ENCODE measurements around the gene HSD3B7.

HSD3B7 gene

DNA sequence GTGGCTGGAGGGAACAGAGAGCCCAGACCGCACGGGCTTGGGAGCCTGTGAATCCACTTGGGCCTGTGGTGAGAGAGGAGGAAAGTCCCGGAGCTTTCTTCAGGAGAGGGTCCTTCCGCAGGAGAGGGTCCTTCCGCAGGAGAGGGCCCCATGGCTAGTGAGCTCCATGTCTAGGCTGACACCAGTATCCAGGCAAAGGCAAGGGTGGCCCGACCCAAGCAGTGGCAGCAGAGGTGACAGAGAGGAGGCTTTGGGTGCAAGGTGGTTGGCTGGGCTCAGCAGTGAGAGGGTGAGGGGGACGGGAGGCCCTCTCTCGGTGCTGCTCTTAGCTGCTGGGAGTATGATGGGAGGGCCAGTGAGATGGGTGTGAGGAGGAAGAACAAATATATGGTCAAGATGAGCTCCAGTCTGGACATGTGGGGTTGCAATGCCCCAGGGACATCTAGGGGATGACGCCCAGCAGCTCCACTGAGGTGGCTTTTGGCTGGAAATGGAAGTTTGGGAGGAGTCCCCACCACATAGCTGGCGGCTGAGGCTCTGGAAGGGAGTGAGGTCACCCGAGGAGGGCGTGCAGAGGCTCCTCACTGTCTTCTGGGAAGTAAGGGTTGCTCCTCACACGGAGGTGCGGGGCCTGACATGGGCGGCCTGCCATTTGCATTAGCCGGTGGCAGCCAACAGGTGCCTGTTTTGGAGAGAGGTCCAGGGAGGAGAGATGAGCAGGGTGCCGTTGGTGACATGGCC is 2.3 kb upstream of the HSD3B7 start:
- Histone ChIP-seq H3K4me1 (ENCODE audit: insufficient read depth, poor library complexity, severe bottlenecking) (no peaks in the 10 kb centered on the region), H3K36me3 (ENCODE audit: low read depth) (peaks cover 31% of the 10 kb centered on the region), H3K9me3 (ENCODE audit: severe bottlenecking) (no peaks in the 10 kb centered on the region), H3K27me3 (ENCODE audit: insufficient read depth, poor library complexity, severe bottlenecking) (no peaks in the 10 kb centered on the region), H3K27ac (ENCODE audit: poor library complexity, severe bottlenecking) (no peak overlapping the region), H3K4me3 (ENCODE audit: severe bottlenecking) (no peak overlapping the region)
- ATAC-seq (ENCODE audit: low read depth) (no peak), DNase-seq (ENCODE audit: low spot score) (no peak)
- TF ChIP-seq, protein P1, sequence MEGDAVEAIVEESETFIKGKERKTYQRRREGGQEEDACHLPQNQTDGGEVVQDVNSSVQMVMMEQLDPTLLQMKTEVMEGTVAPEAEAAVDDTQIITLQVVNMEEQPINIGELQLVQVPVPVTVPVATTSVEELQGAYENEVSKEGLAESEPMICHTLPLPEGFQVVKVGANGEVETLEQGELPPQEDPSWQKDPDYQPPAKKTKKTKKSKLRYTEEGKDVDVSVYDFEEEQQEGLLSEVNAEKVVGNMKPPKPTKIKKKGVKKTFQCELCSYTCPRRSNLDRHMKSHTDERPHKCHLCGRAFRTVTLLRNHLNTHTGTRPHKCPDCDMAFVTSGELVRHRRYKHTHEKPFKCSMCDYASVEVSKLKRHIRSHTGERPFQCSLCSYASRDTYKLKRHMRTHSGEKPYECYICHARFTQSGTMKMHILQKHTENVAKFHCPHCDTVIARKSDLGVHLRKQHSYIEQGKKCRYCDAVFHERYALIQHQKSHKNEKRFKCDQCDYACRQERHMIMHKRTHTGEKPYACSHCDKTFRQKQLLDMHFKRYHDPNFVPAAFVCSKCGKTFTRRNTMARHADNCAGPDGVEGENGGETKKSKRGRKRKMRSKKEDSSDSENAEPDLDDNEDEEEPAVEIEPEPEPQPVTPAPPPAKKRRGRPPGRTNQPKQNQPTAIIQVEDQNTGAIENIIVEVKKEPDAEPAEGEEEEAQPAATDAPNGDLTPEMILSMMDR (IDR thresholded peaks at IDR 0.05; ENCODE audit: poor library complexity, severe bottlenecking): no peak

DNA sequence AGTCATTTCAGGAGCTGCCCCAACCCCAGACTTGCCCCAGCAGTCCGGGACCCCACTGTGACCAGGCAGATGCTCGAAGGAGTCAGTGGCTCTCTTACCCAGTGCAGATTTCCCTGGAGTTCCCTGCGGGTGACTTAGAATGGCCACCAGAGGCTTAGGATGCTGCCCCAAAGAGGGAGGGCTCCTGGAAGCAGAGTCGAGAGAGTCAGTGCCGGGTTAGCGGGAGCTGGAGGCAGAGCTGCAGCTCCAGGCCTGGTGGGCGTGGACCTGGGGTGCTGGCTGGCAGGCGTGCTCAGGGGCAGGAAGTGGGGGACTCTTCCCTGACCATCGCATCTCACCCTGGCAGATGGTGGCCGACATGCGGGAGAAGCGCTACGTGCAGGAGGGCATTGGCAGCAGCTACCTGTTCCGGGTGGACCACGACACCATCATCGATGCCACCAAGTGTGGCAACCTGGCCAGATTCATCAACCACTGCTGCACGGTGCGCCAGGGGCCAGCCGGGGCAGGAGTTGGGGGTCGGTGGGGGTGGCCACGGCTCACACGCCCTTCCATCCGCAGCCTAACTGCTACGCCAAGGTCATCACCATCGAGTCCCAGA is 1.6 kb upstream of the HSD3B7 start:
- Histone ChIP-seq H3K27ac (ENCODE audit: poor library complexity, severe bottlenecking) (no peak overlapping the region), H3K4me1 (ENCODE audit: insufficient read depth, poor library complexity, severe bottlenecking) (no peaks in the 10 kb centered on the region)

GRCh38 chr16:30983898-30984610 is 953 bp upstream of the HSD3B7 start:
- ATAC-seq (ENCODE audit: low read depth) (no peak), DNase-seq (ENCODE audit: low spot score) (no peak)
- TF ChIP-seq, protein P1 (IDR thresholded peaks at IDR 0.05; ENCODE audit: poor library complexity, severe bottlenecking): no peak
- no peak overlapping the region for H3K27ac ChIP-seq (ENCODE audit: poor library complexity, severe bottlenecking)
- H3K4me3 ChIP-seq (ENCODE audit: severe bottlenecking): no peak overlapping the region
- H3K36me3 ChIP-seq (ENCODE audit: low read depth): peaks cover 26% of the 10 kb centered on the region
- no peaks in the 10 kb centered on the region for H3K9me3 ChIP-seq (ENCODE audit: severe bottlenecking)
- no peaks in the 10 kb centered on the region for H3K27me3 ChIP-seq (ENCODE audit: insufficient read depth, poor library complexity, severe bottlenecking)
- H3K4me1 ChIP-seq (ENCODE audit: insufficient read depth, poor library complexity, severe bottlenecking): no peaks in the 10 kb centered on the region

More for the DNA sequence above, 1.6 kb upstream of the HSD3B7 start:
- DNase-seq (ENCODE audit: low spot score) (no peak), ATAC-seq (ENCODE audit: low read depth) (no peak)
- H3K4me3 ChIP-seq (ENCODE audit: severe bottlenecking): no peak overlapping the region
- peaks cover 29% of the 10 kb centered on the region for H3K36me3 ChIP-seq (ENCODE audit: low read depth)
- no peaks in the 10 kb centered on the region for H3K9me3 ChIP-seq (ENCODE audit: severe bottlenecking)
- no peaks in the 10 kb centered on the region for H3K27me3 ChIP-seq (ENCODE audit: insufficient read depth, poor library complexity, severe bottlenecking)
- TF ChIP-seq, protein P1 (IDR thresholded peaks at IDR 0.05; ENCODE audit: poor library complexity, severe bottlenecking): no peak

- TF ChIP-seq, protein P1 (IDR thresholded peaks at IDR 0.05; ENCODE audit: poor library complexity, severe bottlenecking): peak; percentile 63
- ATAC-seq (ENCODE audit: low read depth): peak; percentile 74
- H3K9me3 ChIP-seq (ENCODE audit: severe bottlenecking): no peaks in the 10 kb centered on the region
- H3K27ac ChIP-seq (ENCODE audit: poor library complexity, severe bottlenecking): no peak overlapping the region
- no peaks in the 10 kb centered on the region for H3K4me1 ChIP-seq (ENCODE audit: insufficient read depth, poor library complexity, severe bottlenecking)
- H3K4me3 ChIP-seq (ENCODE audit: severe bottlenecking): peak overlapping the region; percentile 31
- DNase-seq (ENCODE audit: low spot score): no peak
- H3K36me3 ChIP-seq (ENCODE audit: low read depth): peaks cover 15% of the 10 kb centered on the region
- no peaks in the 10 kb centered on the region for H3K27me3 ChIP-seq (ENCODE audit: insufficient read depth, poor library complexity, severe bottlenecking)
Observed at GRCh38 chr16:30985401-30986128, 558 bp downstream of the HSD3B7 start.
